Gastroesophageal sphincter (tissue), 4 donors: ENCODE results near the gene TCEAL4. TPM values are rescaled to one million over a fixed set of nuclear protein-coding genes. Genes with fewer than 3 reads are reported as not detected.

Experiments
- ATAC-seq: fragments of 150-250 bp; one replicate; pipeline ENCODE4 v1.9.1; 2016; ENCODE audit warnings: mild to moderate bottlenecking, moderate library complexity
- H3K27ac ChIP-seq, 4 donors: fragments of 200-600 bp; sonication (generic) in 3 of 4; 1 replicate in 3 of 4; 2 replicates in 1 of 4; pipeline ENCODE4 v1.5.1; 2016 to 2019
- H3K27me3 ChIP-seq: fragments of 200-600 bp; sonication (generic); one replicate; pipeline ENCODE4 v1.5.1; 2019
- H3K36me3 ChIP-seq, 2 donors: fragments of 200-600 bp; sonication (generic); one replicate each; pipeline ENCODE4 v1.5.1; 2019; ENCODE audit warnings: control low read depth in 1 of 2
- H3K4me1 ChIP-seq, 3 donors: fragments of 200-600 bp; sonication (generic); 1 replicate in 2 of 3; 2 replicates in 1 of 3; pipeline ENCODE4 v1.5.1; 2016 to 2019; ENCODE audit warnings: control low read depth in 2 of 3
- H3K4me3 ChIP-seq, 2 donors: fragments of 200-600 bp; sonication (generic); one replicate each; pipeline ENCODE4 v1.5.1; 2019; ENCODE audit warnings: mild to moderate bottlenecking in 1 of 2, moderate library complexity in 1 of 2
- H3K9me3 ChIP-seq, 3 donors: fragments of 200-600 bp; sonication (generic); one replicate each; pipeline ENCODE4 v1.5.1; 2017 to 2019; ENCODE audit warnings: control low read depth in 2 of 3
- EP300 ChIP-seq: sonication (generic); formaldehyde crosslinking; IDR thresholded peaks from one replicate; pipeline ENCODE4 v1.6.1; 2017; ENCODE audit warnings: antibody characterized with exemption, mild to moderate bottlenecking
- POLR2A ChIP-seq, 2 donors: fragments of 450-650 bp; IDR thresholded peaks; one replicate each; pipeline ENCODE4 v1.6.1; 2017; ENCODE audit warnings: antibody characterized with exemption in 2 of 2, mild to moderate bottlenecking in 2 of 2, moderate library complexity in 1 of 2
- POLR2AphosphoS5 ChIP-seq: sonication (generic); formaldehyde crosslinking; IDR thresholded peaks from one replicate; pipeline ENCODE4 v1.6.1; 2017; ENCODE audit warnings: antibody characterized with exemption
- WGBS, 2 donors: methylation state at CpG; one replicate each; pipeline ENCODE4 v1.1.5; 2018; ENCODE audit warnings: low coverage in 1 of 2; 5-methylcytosine and 5-hydroxymethylcytosine counted together
- total RNA-seq, 4 donors: library from RNA; depleted of rRNA; stranded (reverse); fragments of >200 nt; gene quantifications; one replicate each; pipeline ENCODE4 v1.1.0, GENCODE V29; 2016
- TF ChIP-seq, protein P1 (sequence below), 4 experiments: fragments of 200-600 bp in 2 of 4; fragments of 450-650 bp in 2 of 4; sonication (generic) in 1 of 4; IDR thresholded peaks; one replicate each; pipeline ENCODE4 v1.5.1; 2017 to 2019; ENCODE audit warnings: antibody characterized with exemption in 4 of 4, mild to moderate bottlenecking in 2 of 4, moderate library complexity in 2 of 4

The TCEAL4 gene
- 100 to 1,000 TPM; 424 to 874 (median 497) TPM for total RNA-seq

DNA sequence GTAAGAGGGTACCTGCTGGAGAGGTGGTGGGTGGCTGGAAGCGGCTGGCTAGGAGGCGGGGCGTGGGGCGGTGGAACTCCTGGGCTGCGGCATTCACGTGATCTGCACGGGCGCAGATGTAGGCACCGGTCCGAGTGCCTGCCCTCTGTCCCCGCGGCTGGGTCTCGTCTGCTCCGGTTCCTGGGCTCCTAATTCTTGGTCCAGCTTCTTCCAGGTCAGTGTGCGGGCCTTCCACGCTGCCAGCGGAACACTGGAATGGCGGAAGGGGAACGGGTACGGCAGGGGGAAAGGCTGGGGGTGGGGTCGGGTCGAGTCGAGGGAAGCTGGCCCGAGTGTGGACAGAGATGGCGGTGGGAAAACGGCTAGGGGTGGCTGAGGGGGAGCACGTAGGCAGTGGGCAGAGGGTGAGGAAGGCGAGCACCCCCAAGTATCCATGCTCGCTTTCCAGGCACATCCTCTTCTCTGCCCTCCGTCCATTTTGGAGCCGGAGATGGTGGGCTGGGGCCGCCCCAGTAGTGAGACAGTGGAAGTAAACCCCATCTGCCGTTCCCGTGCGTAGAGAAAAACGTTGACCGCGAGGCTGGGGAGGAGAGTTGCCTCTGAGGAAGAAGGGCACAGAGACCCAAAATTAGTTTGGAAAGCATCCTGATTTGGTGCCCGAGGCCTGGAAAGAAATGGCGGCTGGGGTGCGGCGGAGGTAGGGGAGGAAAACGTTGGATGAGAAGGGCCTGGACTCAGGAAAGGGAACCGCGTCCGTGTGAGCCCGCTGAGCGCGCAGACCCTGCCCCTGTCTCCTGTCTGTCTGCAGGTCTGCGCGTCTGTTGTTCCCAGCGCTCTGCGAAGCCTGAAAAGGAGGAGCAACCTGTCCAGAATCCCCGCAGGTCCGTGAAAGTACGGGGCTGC is at the start of gene TCEAL4:
TCEAL4 (plus strand) TSS at position 105 of the 903 bp plus-strand sequence. CDS start 1,161 bp downstream, outside the sequence.
- H3K27ac ChIP-seq, result peak within 1 kb of the TSS; percentile 86 to 99 (median 90)
- H3K4me3 ChIP-seq, result peak within 1 kb of the TSS; percentile 70 to 100
- ATAC-seq, result peak; percentile 88
- no peaks in the 10 kb centered on the region for H3K9me3 ChIP-seq
- H3K4me1 ChIP-seq, result peaks cover 0 to 22% (median 0%) of the 10 kb centered on the region in 3 donors
- H3K36me3 ChIP-seq, result no peaks in the 10 kb centered on the region
- TF ChIP-seq, protein P1, sequence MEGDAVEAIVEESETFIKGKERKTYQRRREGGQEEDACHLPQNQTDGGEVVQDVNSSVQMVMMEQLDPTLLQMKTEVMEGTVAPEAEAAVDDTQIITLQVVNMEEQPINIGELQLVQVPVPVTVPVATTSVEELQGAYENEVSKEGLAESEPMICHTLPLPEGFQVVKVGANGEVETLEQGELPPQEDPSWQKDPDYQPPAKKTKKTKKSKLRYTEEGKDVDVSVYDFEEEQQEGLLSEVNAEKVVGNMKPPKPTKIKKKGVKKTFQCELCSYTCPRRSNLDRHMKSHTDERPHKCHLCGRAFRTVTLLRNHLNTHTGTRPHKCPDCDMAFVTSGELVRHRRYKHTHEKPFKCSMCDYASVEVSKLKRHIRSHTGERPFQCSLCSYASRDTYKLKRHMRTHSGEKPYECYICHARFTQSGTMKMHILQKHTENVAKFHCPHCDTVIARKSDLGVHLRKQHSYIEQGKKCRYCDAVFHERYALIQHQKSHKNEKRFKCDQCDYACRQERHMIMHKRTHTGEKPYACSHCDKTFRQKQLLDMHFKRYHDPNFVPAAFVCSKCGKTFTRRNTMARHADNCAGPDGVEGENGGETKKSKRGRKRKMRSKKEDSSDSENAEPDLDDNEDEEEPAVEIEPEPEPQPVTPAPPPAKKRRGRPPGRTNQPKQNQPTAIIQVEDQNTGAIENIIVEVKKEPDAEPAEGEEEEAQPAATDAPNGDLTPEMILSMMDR (IDR thresholded peaks at IDR 0.05), result no peak
- TF ChIP-seq POLR2AphosphoS5 (peak; percentile 71), POLR2A (IDR thresholded peaks at IDR 0.05) (peak; percentile 42 to 45), EP300 (no peak)
- no peaks in the 10 kb centered on the region for H3K27me3 ChIP-seq
- WGBS, 2 donors, result 0 to 22% methylated on average over 14 to 19 of the region's 56 CpGs

- H3K36me3 ChIP-seq, result no peaks in the 10 kb centered on the region
- no peaks in the 10 kb centered on the region for H3K27me3 ChIP-seq
- H3K27ac ChIP-seq, result peak overlapping the region; percentile 75 to 82 (median 78)
- H3K4me1 ChIP-seq, result peaks cover 0 to 25% (median 0%) of the 10 kb centered on the region in 3 donors
- no peaks in the 10 kb centered on the region for H3K9me3 ChIP-seq
- TF ChIP-seq, protein P1 (IDR thresholded peaks at IDR 0.05), result no peak
- TF ChIP-seq POLR2AphosphoS5, result peak; percentile 56
- ATAC-seq, result peak; percentile 31
- no peak overlapping the region for H3K4me3 ChIP-seq
Observed at GRCh38 chrX:103536071-103536470, 49.2 kb upstream of the TCEAL4 start.

GRCh38 chrX:103536732-103537131 is 48.6 kb upstream of the TCEAL4 start:
- H3K9me3 ChIP-seq, result no peaks in the 10 kb centered on the region
- TF ChIP-seq EP300, result no peak
- no peak for TF ChIP-seq POLR2A (IDR thresholded peaks at IDR 0.05)
- TF ChIP-seq, protein P1 (IDR thresholded peaks at IDR 0.05), result peak in 1 of 4 experiments; percentile 26
- no peak for TF ChIP-seq POLR2AphosphoS5
- H3K27ac ChIP-seq, result peak overlapping the region; percentile 75 to 82 (median 78)
- H3K4me1 ChIP-seq, result peaks cover 0 to 25% (median 0%) of the 10 kb centered on the region in 3 donors
- H3K4me3 ChIP-seq, result no peak overlapping the region
- H3K36me3 ChIP-seq, result no peaks in the 10 kb centered on the region
- ATAC-seq, result no peak
- H3K27me3 ChIP-seq, result no peaks in the 10 kb centered on the region

GRCh38 chrX:103537871-103538387 is 47.4 kb upstream of the TCEAL4 start:
- Histone ChIP-seq H3K4me3 (no peak overlapping the region), H3K9me3 (no peaks in the 10 kb centered on the region), H3K4me1 (peaks cover 0 to 25% (median 0%) of the 10 kb centered on the region in 3 donors), H3K27ac (peak overlapping the region; percentile 65 to 94 (median 78)), H3K36me3 (no peaks in the 10 kb centered on the region), H3K27me3 (no peaks in the 10 kb centered on the region)
- 69 to 76% methylated on average over 2 of the region's 3 CpGs for WGBS, 2 donors
- ATAC-seq, result no peak
- TF ChIP-seq EP300, result no peak
- TF ChIP-seq POLR2A (IDR thresholded peaks at IDR 0.05), result no peak
- TF ChIP-seq POLR2AphosphoS5, result no peak
- TF ChIP-seq, protein P1 (IDR thresholded peaks at IDR 0.05), result no peak

GRCh38 chrX:103538728-103539127 is 46.6 kb upstream of the TCEAL4 start:
- H3K27me3 ChIP-seq, result no peaks in the 10 kb centered on the region
- peak; percentile 44 for ATAC-seq
- H3K9me3 ChIP-seq, result no peaks in the 10 kb centered on the region
- peaks cover 0 to 25% (median 0%) of the 10 kb centered on the region in 3 donors for H3K4me1 ChIP-seq
- peak overlapping the region; percentile 65 to 94 (median 78) for H3K27ac ChIP-seq
- H3K36me3 ChIP-seq, result no peaks in the 10 kb centered on the region
- TF ChIP-seq POLR2A (IDR thresholded peaks at IDR 0.05) (no peak), EP300 (peak; percentile 9), POLR2AphosphoS5 (peak; percentile 72)
- no peak overlapping the region for H3K4me3 ChIP-seq
